SK-N-MC (cell line): ENCODE measurements around the gene FNDC3B.

ENCODE experiments used
- EZH2 ChIP-seq: fragments of 200-600 bp; sonication (generic); IDR thresholded peaks from one replicate; pipeline ENCODE4 v1.6.1; 2017; ENCODE audit warnings: antibody characterized with exemption
- FOXP2 ChIP-seq: optimal IDR thresholded peaks from 2 replicates; pipeline ENCODE3; 2011; ENCODE audit warnings: mild to moderate bottlenecking, moderate library complexity; ENCODE audit not compliant: insufficient read depth; ENCODE audit errors: extremely low read length, control extremely low read depth
- POLR2AphosphoS5 ChIP-seq: IDR thresholded peaks from 2 replicates; pipeline ENCODE4 v1.6.1; 2012; ENCODE audit warnings: mild to moderate bottlenecking, low read depth, low read length, borderline replicate concordance

DNA sequence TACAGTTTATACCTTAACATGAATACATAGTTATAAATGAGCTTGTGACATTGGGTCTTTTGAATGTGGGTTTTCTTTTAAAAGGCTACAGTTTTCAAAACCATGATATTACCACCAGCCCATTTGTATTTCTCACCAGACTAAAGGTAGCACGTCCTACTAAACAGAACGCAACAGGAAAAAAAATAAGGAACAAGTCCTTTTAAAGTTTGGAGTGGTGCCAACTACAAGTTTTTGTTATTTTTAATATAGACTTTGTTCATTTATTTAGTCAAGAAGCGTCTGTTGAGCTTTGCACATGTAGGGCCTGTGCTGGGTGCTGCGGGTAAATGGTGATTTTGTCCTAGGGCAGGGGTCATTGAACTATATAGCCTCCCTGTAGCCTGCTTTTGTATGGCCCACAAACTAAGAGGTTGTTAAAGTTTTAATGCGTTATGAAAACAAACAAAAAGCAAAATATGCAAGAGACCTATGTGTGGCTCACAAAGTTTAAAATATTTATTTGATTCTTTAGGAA is 244.5 kb downstream of the FNDC3B start:
- TF ChIP-seq EZH2 = no peak
- TF ChIP-seq POLR2AphosphoS5 = no peak
- no peak for TF ChIP-seq FOXP2
